HepG2 (cell line): ENCODE data around the gene TMTC1. TPM values are rescaled to one million over a fixed set of nuclear protein-coding genes. Genes with fewer than 3 reads are reported as not detected.

Experiments
- ATAC-seq: fragments of 200-7000 bp; cut with Tn5 transposase; 3 replicates; pipeline ENCODE4 v1.9.1; 2020; ENCODE audit warnings: mild to moderate bottlenecking, moderate library complexity
- BruUV-seq: library from RNA; stranded (reverse); fragments of 400-500 nt; replicated peaks from 2 replicates; lab custom pipeline; 2021; lab: Mats Ljungman, UMichigan
- CTCF ChIA-PET: fragments of 300-600 bp; formaldehyde crosslinking; extraction: SDS; loops from one replicate; lab custom pipeline; 2021; ENCODE audit warnings: low total read pairs, inconsistent platforms, low intra/inter-chr PET ratio; lab: Yijun Ruan, JAX
- POLR2A ChIA-PET: fragments of 350-600 bp; sonication (Branson Sonifier 250); formaldehyde crosslinking; loops from one replicate; lab custom pipeline; 2020; ENCODE audit warnings: antibody characterized with exemption, inconsistent platforms; lab: Yijun Ruan, JAX
- DNase-seq: peaks from one replicate; pipeline ENCODE4 v3.0.0-alpha.2; 2015; ENCODE audit warnings: low spot score
- FAIRE-seq: peaks from 3 replicates; lab custom pipeline; 2011; peaks lifted over from hg19 to GRCh38; lab: Jason Lieb, UNC
- H2AFZ ChIP-seq: one replicate; pipeline ENCODE4 v1.6.1; 2011; ENCODE audit warnings: low read length, inconsistent platforms
- H3K27ac ChIP-seq: fragments of 300-600 bp; 3 replicates; pipeline ENCODE4 v1.8.0; 2011; ENCODE audit warnings: mixed run types, mild to moderate bottlenecking, mixed read lengths, low read length, inconsistent platforms; ENCODE audit not compliant: insufficient read depth; ENCODE audit errors: extremely low read length
- H3K27me3 ChIP-seq, 2 experiments: fragments of 200-600 bp in 1 of 2; 2 replicates in 1 of 2; 3 replicates in 1 of 2; pipeline versions ENCODE4 v1.6.0 to v1.8.0; 2011; ENCODE audit warnings: low read length in 2 of 2, mild to moderate bottlenecking in 2 of 2, moderate library complexity in 2 of 2, inconsistent platforms in 1 of 2; ENCODE audit not compliant: insufficient read depth in 2 of 2, control insufficient read depth in 1 of 2
- H3K36me3 ChIP-seq, 2 experiments: fragments of 200-600 bp in 1 of 2; replicated peaks in 1 of 2; 2 replicates in 1 of 2; 3 replicates in 1 of 2; pipeline versions ENCODE4 v1.5.1 to v1.8.0; 2011; ENCODE audit warnings: low read length in 2 of 2, inconsistent platforms in 1 of 2; ENCODE audit not compliant: insufficient read depth in 2 of 2, control insufficient read depth in 1 of 2
- H3K4me1 ChIP-seq: 2 replicates; pipeline ENCODE4 v1.5.1; 2012; ENCODE audit warnings: low read length, inconsistent platforms; ENCODE audit not compliant: insufficient read depth
- H3K4me2 ChIP-seq: 2 replicates; pipeline ENCODE4 v1.6.0; 2011; ENCODE audit warnings: low read depth, low read length, inconsistent platforms
- H3K4me3 ChIP-seq, 3 experiments: fragments of 200-600 bp in 1 of 3; sonication (generic), shearing (Covaris generic) in 1 of 3; replicated peaks in 1 of 3; 2 replicates each; pipeline ENCODE4 v1.5.1; 2011 to 2016; ENCODE audit warnings: low read length in 3 of 3, inconsistent platforms in 2 of 3, low read depth in 2 of 3, mild to moderate bottlenecking in 2 of 3, control low read depth in 1 of 3, mixed read lengths in 1 of 3; ENCODE audit not compliant: insufficient read depth in 1 of 3
- H3K79me2 ChIP-seq: one replicate; pipeline ENCODE4 v1.6.1; 2011; ENCODE audit warnings: low read length, inconsistent platforms; ENCODE audit not compliant: insufficient read depth
- H3K9ac ChIP-seq: 2 replicates; pipeline ENCODE4 v1.6.0; 2011; ENCODE audit warnings: mild to moderate bottlenecking, low read depth, low read length, inconsistent platforms; ENCODE audit not compliant: insufficient read depth
- H3K9me3 ChIP-seq: 2 replicates; pipeline ENCODE4 v1.5.1; 2012; ENCODE audit warnings: mild to moderate bottlenecking, low read length
- H4K20me1 ChIP-seq: 2 replicates; pipeline ENCODE4 v1.6.0; 2011; ENCODE audit warnings: inconsistent platforms, mild to moderate bottlenecking, low read length, moderate library complexity; ENCODE audit not compliant: insufficient read depth
- ELF1 ChIP-seq: sonication (generic); formaldehyde crosslinking; IDR thresholded peaks from 2 replicates; pipeline ENCODE4 v1.4.0; 2020; ENCODE audit warnings: missing genetic modification reagents
- GATAD1 ChIP-seq: IDR thresholded peaks from 2 replicates; pipeline ENCODE4 v1.6.1; 2016; ENCODE audit warnings: missing genetic modification reagents, missing compliant biosample characterization
- MTA1 ChIP-seq: sonication (generic); formaldehyde crosslinking; IDR thresholded peaks from 2 replicates; pipeline ENCODE4 v1.4.0; 2020; ENCODE audit warnings: missing genetic modification reagents, mild to moderate bottlenecking, borderline replicate concordance
- NFYC ChIP-seq: IDR thresholded peaks from 2 replicates; pipeline ENCODE4 v1.6.1; 2016; ENCODE audit warnings: missing genetic modification reagents, missing compliant biosample characterization
- REL ChIP-seq: sonication (generic); formaldehyde crosslinking; conservative IDR thresholded peaks from 2 replicates; pipeline ENCODE4 v1.8.0; 2022; ENCODE audit warnings: mild to moderate bottlenecking, missing genetic modification reagents, moderate library complexity
- SAFB2 ChIP-seq: sonication (generic); formaldehyde crosslinking; IDR thresholded peaks from 2 replicates; pipeline ENCODE4 v1.5.1; 2020; ENCODE audit warnings: missing genetic modification reagents, low read depth, mild to moderate bottlenecking, borderline replicate concordance
- ZNF431 ChIP-seq: sonication (generic); formaldehyde crosslinking; IDR thresholded peaks from 2 replicates; pipeline ENCODE4 v1.9.0; 2022; ENCODE audit warnings: missing genetic modification reagents, low read depth, mild to moderate bottlenecking, borderline replicate concordance
- ZNF709 ChIP-seq: sonication (generic); formaldehyde crosslinking; IDR thresholded peaks from 2 replicates; pipeline ENCODE4 v1.5.0; 2020; ENCODE audit warnings: mild to moderate bottlenecking, missing genetic modification reagents
- in situ Hi-C: cut with HindIII; loops from 2 replicates; pipeline ENCODE4 v1.10.0; 2017; ENCODE audit warnings: low pct_unique_long_range_greater_than_20kb; ENCODE audit not compliant: extremely low pct_ligation_motif_present
- intact Hi-C: fragments of 100-400 bp; cut with micrococcal nuclease; formaldehyde crosslinking; loops from one replicate; pipeline ENCODE4 v1.10.0; 2022; ENCODE audit not compliant: unreplicated experiment
- polyA plus RNA-seq, 8 experiments: library from polyadenylated mRNA; depleted of rRNA in 3 of 8; stranded (reverse) in 7 of 8; unstranded in 1 of 8; fragments of >200 nt; fragmentation: Illumina TruSeq in 4 of 8; extraction: Trizol in 4 of 8; gene quantifications; 2 replicates each; pipeline versions ENCODE4 v1.2.1 to v1.2.3, GENCODE V29; 2011 to 2016; ENCODE audit warnings: low read depth in 4 of 8, missing spikeins in 1 of 8, mixed read lengths in 1 of 8; ENCODE audit not compliant: insufficient read depth in 1 of 8
- total RNA-seq, 5 experiments: library from RNA; depleted of rRNA; stranded (reverse); fragments of >200 nt; fragmentation: Illumina TruSeq; extraction: Trizol; gene quantifications; 2 replicates each; pipeline ENCODE4 v1.2.3, GENCODE V29; 2016; ENCODE audit warnings: low read depth in 1 of 5
- TF ChIP-seq, protein P1 (sequence below): sonication (generic); formaldehyde crosslinking; IDR thresholded peaks from 2 replicates; pipeline ENCODE4 v1.5.1; 2020; ENCODE audit warnings: mild to moderate bottlenecking, moderate library complexity, missing genetic modification reagents
- TF ChIP-seq, protein P2 (sequence below): sonication (generic); formaldehyde crosslinking; IDR thresholded peaks from 2 replicates; pipeline ENCODE4 v1.5.1; 2020; ENCODE audit warnings: missing genetic modification reagents, mild to moderate bottlenecking, borderline replicate concordance
- TF ChIP-seq, protein P3 (sequence below): IDR thresholded peaks from 2 replicates; pipeline ENCODE4 v1.4.0; 2020; ENCODE audit warnings: mild to moderate bottlenecking, missing genetic modification reagents

Gene TMTC1
- total and polyA plus RNA-seq, 2 of the 13 experiments (the other 11 are each of a cell fraction or from before 2014, with no cell fraction given) = 0.69 to 1.8 TPM

DNA sequence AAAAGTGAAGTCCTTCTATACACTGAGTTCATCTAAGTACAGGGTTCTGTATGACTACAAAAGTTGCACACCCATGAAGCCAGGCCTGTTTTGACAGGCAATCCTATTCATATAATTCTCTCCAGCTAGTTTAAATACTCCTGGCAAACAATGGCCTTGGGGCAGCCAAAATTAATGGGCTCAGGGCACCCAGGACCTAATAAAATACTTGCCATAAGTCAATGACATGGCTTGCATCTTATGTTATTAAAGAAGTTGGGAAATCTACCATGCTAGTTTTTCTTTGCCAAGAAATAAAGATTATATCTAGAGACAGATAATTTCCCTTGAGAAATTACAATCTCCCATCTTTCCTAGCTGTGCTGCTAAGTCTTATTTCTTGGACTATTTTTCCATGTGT lies 11.1 kb upstream of the TMTC1 start:
- ATAC-seq (no peak), DNase-seq (no peak), FAIRE-seq (no peak)
- Histone ChIP-seq H3K27ac (no peak overlapping the region), H3K9ac (no peak overlapping the region), H3K79me2 (no peaks in the 10 kb centered on the region), H3K4me1 (no peaks in the 10 kb centered on the region), H4K20me1 (no peaks in the 10 kb centered on the region), H3K4me3 (no peak overlapping the region), H3K27me3 (no peaks in the 10 kb centered on the region), H3K4me2 (no peak overlapping the region), H3K36me3 (no peaks in the 10 kb centered on the region), H3K9me3 (peaks cover 33% of the 10 kb centered on the region), H2AFZ (no peak overlapping the region)
- no TSS peak for BruUV-seq
- intact Hi-C loops = no loop called here
- ChIA-PET POLR2A (no interaction called here), CTCF (no interaction called here)
- no peak for TF ChIP-seq GATAD1 (CRISPR knock-in tag)
- no peak for TF ChIP-seq ZNF709
- TF ChIP-seq, protein P1, sequence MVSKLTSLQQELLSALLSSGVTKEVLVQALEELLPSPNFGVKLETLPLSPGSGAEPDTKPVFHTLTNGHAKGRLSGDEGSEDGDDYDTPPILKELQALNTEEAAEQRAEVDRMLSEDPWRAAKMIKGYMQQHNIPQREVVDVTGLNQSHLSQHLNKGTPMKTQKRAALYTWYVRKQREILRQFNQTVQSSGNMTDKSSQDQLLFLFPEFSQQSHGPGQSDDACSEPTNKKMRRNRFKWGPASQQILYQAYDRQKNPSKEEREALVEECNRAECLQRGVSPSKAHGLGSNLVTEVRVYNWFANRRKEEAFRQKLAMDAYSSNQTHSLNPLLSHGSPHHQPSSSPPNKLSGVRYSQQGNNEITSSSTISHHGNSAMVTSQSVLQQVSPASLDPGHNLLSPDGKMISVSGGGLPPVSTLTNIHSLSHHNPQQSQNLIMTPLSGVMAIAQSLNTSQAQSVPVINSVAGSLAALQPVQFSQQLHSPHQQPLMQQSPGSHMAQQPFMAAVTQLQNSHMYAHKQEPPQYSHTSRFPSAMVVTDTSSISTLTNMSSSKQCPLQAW (CRISPR knock-in tag) = no peak
- no peak for TF ChIP-seq ELF1 (CRISPR knock-in tag)
- TF ChIP-seq, protein P2, sequence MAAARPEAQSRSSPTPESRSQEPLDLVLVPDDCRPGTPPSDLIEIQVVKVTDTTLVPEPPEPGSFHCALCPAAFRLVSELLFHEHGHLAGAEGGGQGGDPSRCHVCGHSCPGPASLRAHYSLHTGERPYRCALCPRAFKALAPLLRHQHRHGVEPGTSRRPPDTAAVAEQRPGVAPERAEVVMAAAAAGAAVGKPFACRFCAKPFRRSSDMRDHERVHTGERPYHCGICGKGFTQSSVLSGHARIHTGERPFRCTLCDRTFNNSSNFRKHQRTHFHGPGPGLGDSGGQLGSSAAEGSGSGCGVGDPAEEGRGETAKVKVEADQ (CRISPR knock-in tag) = no peak
- no peak for TF ChIP-seq SAFB2 (CRISPR knock-in tag)
- TF ChIP-seq NFYC (CRISPR knock-in tag) = no peak
- no peak for TF ChIP-seq REL
- TF ChIP-seq MTA1 (CRISPR knock-in tag) = no peak
- TF ChIP-seq, protein P3, sequence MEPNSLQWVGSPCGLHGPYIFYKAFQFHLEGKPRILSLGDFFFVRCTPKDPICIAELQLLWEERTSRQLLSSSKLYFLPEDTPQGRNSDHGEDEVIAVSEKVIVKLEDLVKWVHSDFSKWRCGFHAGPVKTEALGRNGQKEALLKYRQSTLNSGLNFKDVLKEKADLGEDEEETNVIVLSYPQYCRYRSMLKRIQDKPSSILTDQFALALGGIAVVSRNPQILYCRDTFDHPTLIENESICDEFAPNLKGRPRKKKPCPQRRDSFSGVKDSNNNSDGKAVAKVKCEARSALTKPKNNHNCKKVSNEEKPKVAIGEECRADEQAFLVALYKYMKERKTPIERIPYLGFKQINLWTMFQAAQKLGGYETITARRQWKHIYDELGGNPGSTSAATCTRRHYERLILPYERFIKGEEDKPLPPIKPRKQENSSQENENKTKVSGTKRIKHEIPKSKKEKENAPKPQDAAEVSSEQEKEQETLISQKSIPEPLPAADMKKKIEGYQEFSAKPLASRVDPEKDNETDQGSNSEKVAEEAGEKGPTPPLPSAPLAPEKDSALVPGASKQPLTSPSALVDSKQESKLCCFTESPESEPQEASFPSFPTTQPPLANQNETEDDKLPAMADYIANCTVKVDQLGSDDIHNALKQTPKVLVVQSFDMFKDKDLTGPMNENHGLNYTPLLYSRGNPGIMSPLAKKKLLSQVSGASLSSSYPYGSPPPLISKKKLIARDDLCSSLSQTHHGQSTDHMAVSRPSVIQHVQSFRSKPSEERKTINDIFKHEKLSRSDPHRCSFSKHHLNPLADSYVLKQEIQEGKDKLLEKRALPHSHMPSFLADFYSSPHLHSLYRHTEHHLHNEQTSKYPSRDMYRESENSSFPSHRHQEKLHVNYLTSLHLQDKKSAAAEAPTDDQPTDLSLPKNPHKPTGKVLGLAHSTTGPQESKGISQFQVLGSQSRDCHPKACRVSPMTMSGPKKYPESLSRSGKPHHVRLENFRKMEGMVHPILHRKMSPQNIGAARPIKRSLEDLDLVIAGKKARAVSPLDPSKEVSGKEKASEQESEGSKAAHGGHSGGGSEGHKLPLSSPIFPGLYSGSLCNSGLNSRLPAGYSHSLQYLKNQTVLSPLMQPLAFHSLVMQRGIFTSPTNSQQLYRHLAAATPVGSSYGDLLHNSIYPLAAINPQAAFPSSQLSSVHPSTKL = no peak
- no peak for TF ChIP-seq ZNF431 (CRISPR knock-in tag)
- in situ Hi-C loops = no loop called here
